WI38 (cell line): ENCODE data around the gene ATP6V0A4.

Source experiments
- H3K4me3 ChIP-seq: 2 replicates; pipeline ENCODE4 v1.5.1; 2011; ENCODE audit warnings: low read depth, mild to moderate bottlenecking, control low read depth, low read length
- TF ChIP-seq, protein P1 (sequence below): IDR thresholded peaks from 2 replicates; pipeline ENCODE4 v1.5.1; 2012; ENCODE audit warnings: low read depth, mild to moderate bottlenecking, control low read depth, low read length

Gene ATP6V0A4

DNA sequence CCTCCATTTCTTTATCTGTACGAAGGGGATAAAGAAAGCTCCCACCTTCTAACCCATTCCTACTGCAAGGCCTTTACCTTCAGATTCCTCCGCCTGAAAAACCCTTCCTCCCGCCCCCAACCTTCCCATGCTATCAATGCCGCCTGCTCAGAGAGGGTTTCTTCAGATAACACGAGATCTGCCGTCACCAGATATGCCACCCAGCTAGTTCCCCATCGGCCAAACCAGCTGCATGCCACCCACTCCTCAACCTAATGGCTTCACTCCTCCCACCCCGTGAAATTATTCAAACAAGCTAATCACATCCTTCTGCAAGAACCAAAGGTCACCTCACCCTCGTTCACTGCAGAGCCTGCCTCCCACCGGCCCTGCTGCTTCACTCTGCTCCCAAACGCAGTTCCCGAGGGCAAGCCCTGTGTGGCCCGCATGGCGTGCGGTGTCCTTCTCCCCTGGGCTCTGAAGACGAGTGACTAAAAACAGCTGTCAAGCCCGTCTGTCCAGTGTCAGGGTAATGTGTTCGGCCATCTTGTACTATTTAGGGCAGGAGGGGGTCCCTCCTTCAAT, 47.0 kb downstream of the ATP6V0A4 start:
- H3K4me3 ChIP-seq = no peak overlapping the region
- TF ChIP-seq, protein P1, sequence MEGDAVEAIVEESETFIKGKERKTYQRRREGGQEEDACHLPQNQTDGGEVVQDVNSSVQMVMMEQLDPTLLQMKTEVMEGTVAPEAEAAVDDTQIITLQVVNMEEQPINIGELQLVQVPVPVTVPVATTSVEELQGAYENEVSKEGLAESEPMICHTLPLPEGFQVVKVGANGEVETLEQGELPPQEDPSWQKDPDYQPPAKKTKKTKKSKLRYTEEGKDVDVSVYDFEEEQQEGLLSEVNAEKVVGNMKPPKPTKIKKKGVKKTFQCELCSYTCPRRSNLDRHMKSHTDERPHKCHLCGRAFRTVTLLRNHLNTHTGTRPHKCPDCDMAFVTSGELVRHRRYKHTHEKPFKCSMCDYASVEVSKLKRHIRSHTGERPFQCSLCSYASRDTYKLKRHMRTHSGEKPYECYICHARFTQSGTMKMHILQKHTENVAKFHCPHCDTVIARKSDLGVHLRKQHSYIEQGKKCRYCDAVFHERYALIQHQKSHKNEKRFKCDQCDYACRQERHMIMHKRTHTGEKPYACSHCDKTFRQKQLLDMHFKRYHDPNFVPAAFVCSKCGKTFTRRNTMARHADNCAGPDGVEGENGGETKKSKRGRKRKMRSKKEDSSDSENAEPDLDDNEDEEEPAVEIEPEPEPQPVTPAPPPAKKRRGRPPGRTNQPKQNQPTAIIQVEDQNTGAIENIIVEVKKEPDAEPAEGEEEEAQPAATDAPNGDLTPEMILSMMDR = no peak

DNA sequence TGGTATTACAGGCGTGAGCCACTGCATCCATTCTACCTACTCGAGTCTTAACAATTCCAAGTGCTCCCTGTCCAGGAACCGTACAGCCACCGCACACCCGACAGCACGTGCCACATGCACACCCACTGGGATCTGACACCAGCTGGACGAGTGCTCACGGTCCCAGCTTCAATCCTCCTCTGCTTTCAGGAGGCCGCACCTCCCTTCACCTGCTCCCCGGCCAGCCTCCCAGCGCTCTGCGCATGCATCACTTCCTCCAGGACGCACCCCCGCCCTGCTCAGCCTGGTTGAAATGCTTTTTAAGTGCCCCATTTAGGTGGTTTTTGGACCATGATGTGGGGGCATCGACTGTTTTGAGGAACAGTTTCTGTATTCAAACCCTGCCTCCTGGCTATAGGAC, 47.5 kb downstream of the ATP6V0A4 start:
- no peak overlapping the region for H3K4me3 ChIP-seq
- TF ChIP-seq, protein P1 = no peak

DNA sequence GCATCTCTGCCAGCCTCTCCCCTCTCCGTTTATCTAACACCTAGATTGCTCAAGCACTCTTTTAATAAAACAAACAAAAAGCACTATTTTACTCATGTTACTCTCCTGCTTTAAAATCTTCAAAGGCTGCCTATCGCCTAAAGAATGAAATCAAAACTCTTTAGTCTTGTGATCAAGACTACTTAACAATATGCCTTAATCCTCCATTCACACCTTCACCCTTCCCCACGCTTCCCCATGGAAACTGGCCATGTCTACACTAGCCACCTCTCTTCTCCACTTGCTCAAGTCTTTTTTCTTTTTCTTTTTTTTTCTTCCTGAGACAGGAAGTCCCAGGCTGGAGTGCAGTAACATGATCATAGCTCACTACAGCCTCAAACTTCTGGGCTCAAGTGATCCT, 48.0 kb downstream of the ATP6V0A4 start:
- TF ChIP-seq, protein P1 = no peak
- H3K4me3 ChIP-seq = no peak overlapping the region

DNA sequence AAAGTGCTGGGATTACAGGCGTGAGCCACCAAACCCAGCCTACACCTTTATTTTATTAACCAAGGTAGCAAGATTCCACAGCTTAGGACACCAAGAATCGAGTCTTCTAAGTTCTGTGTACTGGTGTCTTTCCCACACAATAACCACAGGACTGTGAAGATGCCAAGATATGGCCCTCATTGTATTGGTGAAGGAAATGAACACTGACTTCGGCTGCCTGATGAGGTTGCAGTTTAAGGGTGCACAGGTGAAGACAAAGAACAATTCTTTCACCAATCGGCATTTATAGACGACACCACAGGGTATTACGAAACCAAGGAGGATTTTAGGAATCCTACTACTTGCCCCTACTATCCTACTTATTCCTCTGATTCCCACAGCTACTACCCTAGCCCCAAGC, 49.3 kb downstream of the ATP6V0A4 start:
- TF ChIP-seq, protein P1 = no peak
- no peak overlapping the region for H3K4me3 ChIP-seq

DNA sequence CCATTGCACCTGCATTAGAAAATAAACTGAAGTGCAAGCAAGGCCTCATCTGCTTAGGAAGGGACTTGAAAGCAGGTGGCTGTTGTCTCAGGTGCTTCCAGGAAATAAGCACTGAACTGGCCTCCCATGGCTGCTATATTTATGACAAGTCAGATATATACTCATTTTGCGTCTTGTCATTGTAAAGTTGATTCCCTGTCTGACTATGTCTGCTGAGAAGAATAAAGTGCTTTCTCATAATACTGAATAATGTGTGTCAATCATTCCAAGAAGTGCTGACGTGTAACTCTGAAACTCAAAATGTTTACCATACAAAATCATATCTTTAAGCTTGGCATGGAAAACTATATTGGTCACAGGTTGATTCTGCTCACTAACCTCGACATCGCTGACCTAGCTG, 51.9 kb downstream of the ATP6V0A4 start:
- H3K4me3 ChIP-seq = no peak overlapping the region

DNA sequence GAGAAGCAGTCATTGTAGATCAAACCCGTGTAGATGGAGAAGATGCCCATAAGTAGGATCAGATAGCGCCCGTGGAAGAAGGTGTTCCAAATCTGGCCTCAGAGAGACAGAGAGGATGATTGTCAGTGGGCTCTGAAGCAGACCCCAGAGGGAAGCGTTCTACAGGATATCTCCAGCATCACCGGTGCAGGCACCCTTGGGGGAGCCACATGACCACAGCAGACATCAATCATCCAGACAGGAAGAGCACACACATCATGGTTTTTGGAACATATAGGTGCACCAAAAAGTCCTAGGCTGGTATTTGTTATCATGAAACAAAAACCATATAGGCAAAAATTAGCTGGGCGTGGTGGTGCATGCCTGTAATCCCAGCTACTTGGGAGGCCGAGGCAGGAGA, 52.8 kb downstream of the ATP6V0A4 start:
- H3K4me3 ChIP-seq = no peak overlapping the region
- TF ChIP-seq, protein P1 = no peak

More for the DNA sequence above, 51.9 kb downstream of the ATP6V0A4 start:
- TF ChIP-seq, protein P1 = no peak

DNA sequence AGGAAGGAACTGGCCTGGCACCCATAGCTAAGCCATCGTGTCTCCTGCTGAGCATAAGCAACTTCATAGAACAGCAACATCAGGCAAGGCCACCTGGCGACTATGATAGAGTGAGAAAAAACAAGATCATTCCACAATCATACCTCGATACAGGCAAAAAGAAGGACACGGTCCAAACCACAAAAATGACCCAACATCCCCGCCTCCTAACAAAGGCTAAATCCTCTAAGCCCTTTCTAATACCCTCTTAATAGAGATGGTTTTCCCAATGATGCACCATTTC, 56.6 kb downstream of the ATP6V0A4 start:
- no peak overlapping the region for H3K4me3 ChIP-seq
- TF ChIP-seq, protein P1 = no peak
